Neural progenitor cell (in vitro differentiated cells): ENCODE data around the gene CTSH. TPM values are rescaled to one million over a fixed set of nuclear protein-coding genes. Genes with fewer than 3 reads are reported as not detected.

Experiments used
- DNase-seq: peaks from one replicate; pipeline ENCODE4 v3.0.0-alpha.2; 2016; ENCODE audit warnings: low spot score
- H2AFZ ChIP-seq: fragments of 200-600 bp; sonication (generic); replicated peaks from 2 replicates; pipeline ENCODE4 v1.6.1; 2016; ENCODE audit warnings: antibody characterized with exemption
- H3F3A ChIP-seq: fragments of 200-600 bp; sonication (generic); 2 replicates; pipeline ENCODE4 v1.6.1; 2016; ENCODE audit warnings: antibody characterized with exemption, low read depth
- H3K27ac ChIP-seq: fragments of 200-600 bp; sonication (generic); 2 replicates; pipeline ENCODE4 v1.5.1; 2016; ENCODE audit warnings: mild to moderate bottlenecking
- H3K27me3 ChIP-seq: fragments of 200-600 bp; sonication (generic); 2 replicates; pipeline ENCODE4 v1.6.1; 2016; ENCODE audit warnings: mild to moderate bottlenecking, moderate library complexity
- H3K36me3 ChIP-seq: fragments of 200-600 bp; sonication (generic); 2 replicates; pipeline ENCODE4 v1.5.1; 2016
- H3K4me1 ChIP-seq: fragments of 200-600 bp; sonication (generic); 2 replicates; pipeline ENCODE4 v1.6.1; 2016; ENCODE audit warnings: mixed run types
- H3K4me2 ChIP-seq: fragments of 200-600 bp; sonication (generic); 2 replicates; pipeline ENCODE4 v1.6.1; 2016
- H3K4me3 ChIP-seq: fragments of 200-600 bp; sonication (generic); 2 replicates; pipeline ENCODE4 v1.5.1; 2016
- H3K79me2 ChIP-seq: fragments of 200-600 bp; sonication (generic); 2 replicates; pipeline ENCODE4 v1.6.1; 2016; ENCODE audit warnings: low read depth
- H3K9ac ChIP-seq: fragments of 200-600 bp; sonication (generic); 2 replicates; pipeline ENCODE4 v1.6.1; 2016
- H3K9me3 ChIP-seq: fragments of 200-600 bp; sonication (generic); 2 replicates; pipeline ENCODE4 v1.5.1; 2016; ENCODE audit warnings: low read depth
- H4K20me1 ChIP-seq: fragments of 200-600 bp; sonication (generic); 2 replicates; pipeline ENCODE4 v1.6.1; 2016; ENCODE audit warnings: low read depth
- H3K27ac Mint-ChIP-seq: 3 replicates; pipeline ENCODE4 v1.8.0; 2021; ENCODE audit warnings: mixed read lengths
- H3K27me3 Mint-ChIP-seq: 2 replicates; pipeline ENCODE4 v1.8.0; 2022; ENCODE audit warnings: low read depth, mild to moderate bottlenecking, inconsistent platforms, moderate library complexity, mixed read lengths; ENCODE audit not compliant: insufficient read depth
- H3K36me3 Mint-ChIP-seq: 3 replicates; pipeline ENCODE4 v1.8.0; 2021; ENCODE audit warnings: mixed read lengths
- H3K4me1 Mint-ChIP-seq: 3 replicates; pipeline ENCODE4 v1.8.0; 2021; ENCODE audit warnings: mixed read lengths
- H3K4me3 Mint-ChIP-seq: 3 replicates; pipeline ENCODE4 v1.8.0; 2021; ENCODE audit warnings: mild to moderate bottlenecking, moderate library complexity, mixed read lengths
- H3K9me3 Mint-ChIP-seq: 3 replicates; pipeline ENCODE4 v1.8.0; 2020; ENCODE audit warnings: mixed read lengths
- EZH2 ChIP-seq: fragments of 200-600 bp; sonication (generic); IDR thresholded peaks from 2 replicates; pipeline ENCODE4 v1.6.1; 2017; ENCODE audit warnings: antibody characterized with exemption, mild to moderate bottlenecking, moderate library complexity
- EZH2phosphoT487 ChIP-seq: fragments of 200-600 bp; sonication (generic); IDR thresholded peaks from 2 replicates; pipeline ENCODE4 v1.6.1; 2017; ENCODE audit warnings: antibody characterized with exemption
- total RNA-seq: library from RNA; depleted of rRNA; stranded (reverse); fragments of >200 nt; gene quantifications from 2 replicates; pipeline ENCODE4 v1.2.3, GENCODE V29; 2015; ENCODE audit warnings: low replicate concordance
- TF ChIP-seq, protein P1 (sequence below): fragments of 200-600 bp; sonication (generic); IDR thresholded peaks from 2 replicates; pipeline ENCODE4 v1.5.1; 2017; ENCODE audit warnings: antibody characterized with exemption, mild to moderate bottlenecking

The CTSH gene
- total RNA-seq, 1 donor from 2014 or later = 3.5 TPM

DNA sequence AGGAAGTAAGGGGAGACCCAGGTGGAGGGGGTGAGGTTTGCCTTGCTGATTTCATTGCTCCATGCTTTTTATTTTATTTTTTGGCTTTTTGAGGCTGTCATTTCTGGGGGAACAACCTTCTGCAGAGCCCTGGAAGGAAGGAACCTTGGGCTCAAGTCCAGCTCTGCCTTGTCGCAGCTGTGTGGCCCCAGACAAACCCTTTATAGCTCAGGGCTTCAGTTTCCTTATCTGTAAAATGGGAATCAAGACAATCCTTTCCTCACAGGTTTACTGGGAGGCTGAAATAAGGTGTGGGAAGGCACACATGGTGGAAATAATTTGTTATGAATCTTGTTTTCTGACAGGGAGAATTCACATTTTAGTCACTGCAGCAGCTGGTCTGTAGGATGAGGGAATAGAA, 45.4 kb upstream of the CTSH start:
- Histone ChIP-seq H4K20me1 (no peaks in the 10 kb centered on the region), H3K9ac (no peak overlapping the region), H3K27me3 (no peaks in the 10 kb centered on the region), H3K9me3 (no peaks in the 10 kb centered on the region), H3K36me3 (no peaks in the 10 kb centered on the region), H3K27ac (no peak overlapping the region), H2AFZ (no peak overlapping the region), H3K4me1 (no peaks in the 10 kb centered on the region), H3K4me2 (no peak overlapping the region), H3F3A (no peaks in the 10 kb centered on the region), H3K4me3 (no peak overlapping the region), H3K79me2 (no peaks in the 10 kb centered on the region)
- Mint-ChIP-seq H3K36me3 (no peaks in the 10 kb centered on the region), H3K4me1 (peaks cover 10% of the 10 kb centered on the region), H3K27me3 (peaks cover 6% of the 10 kb centered on the region), H3K27ac (no peak overlapping the region), H3K4me3 (peak overlapping the region; percentile 3), H3K9me3 (no peaks in the 10 kb centered on the region)
- TF ChIP-seq EZH2 (no peak), EZH2phosphoT487 (no peak)
- TF ChIP-seq, protein P1, sequence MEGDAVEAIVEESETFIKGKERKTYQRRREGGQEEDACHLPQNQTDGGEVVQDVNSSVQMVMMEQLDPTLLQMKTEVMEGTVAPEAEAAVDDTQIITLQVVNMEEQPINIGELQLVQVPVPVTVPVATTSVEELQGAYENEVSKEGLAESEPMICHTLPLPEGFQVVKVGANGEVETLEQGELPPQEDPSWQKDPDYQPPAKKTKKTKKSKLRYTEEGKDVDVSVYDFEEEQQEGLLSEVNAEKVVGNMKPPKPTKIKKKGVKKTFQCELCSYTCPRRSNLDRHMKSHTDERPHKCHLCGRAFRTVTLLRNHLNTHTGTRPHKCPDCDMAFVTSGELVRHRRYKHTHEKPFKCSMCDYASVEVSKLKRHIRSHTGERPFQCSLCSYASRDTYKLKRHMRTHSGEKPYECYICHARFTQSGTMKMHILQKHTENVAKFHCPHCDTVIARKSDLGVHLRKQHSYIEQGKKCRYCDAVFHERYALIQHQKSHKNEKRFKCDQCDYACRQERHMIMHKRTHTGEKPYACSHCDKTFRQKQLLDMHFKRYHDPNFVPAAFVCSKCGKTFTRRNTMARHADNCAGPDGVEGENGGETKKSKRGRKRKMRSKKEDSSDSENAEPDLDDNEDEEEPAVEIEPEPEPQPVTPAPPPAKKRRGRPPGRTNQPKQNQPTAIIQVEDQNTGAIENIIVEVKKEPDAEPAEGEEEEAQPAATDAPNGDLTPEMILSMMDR = no peak
- no peak for DNase-seq

DNA sequence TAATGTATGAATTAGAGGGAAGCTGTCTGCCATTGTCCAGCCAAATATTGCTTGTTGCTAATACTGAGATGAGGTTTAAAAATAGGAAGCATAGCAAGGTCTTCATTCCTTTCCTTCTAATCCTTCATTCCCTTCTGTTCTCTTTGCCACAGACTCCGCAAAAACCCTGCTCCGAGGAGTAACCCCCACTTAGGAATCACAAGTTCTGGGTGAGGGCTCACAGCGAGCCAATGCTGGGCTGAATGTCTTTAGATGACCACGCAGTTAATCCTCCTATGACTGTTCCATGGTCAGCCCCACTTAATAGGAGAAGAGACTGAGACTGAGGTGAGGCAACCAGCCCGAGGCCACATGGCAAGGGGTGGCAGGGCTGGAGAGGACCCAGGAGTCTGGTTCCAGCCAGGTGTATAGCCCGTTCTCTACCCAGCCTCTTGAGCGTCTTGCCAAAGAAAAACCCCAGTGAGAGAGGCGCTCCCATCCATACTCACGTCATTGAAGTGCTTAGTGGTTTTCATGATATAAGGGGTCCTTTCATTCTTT, 44.9 kb upstream of the CTSH start:
- H3K9ac ChIP-seq = no peak overlapping the region
- no peaks in the 10 kb centered on the region for H3K9me3 ChIP-seq
- DNase-seq = no peak
- no peaks in the 10 kb centered on the region for H3K36me3 ChIP-seq
- no peaks in the 10 kb centered on the region for H3K4me1 ChIP-seq
- H3K4me3 ChIP-seq = no peak overlapping the region
- Mint-ChIP-seq H3K4me1 (peaks cover 10% of the 10 kb centered on the region), H3K27ac (no peak overlapping the region), H3K27me3 (peaks cover 6% of the 10 kb centered on the region), H3K36me3 (no peaks in the 10 kb centered on the region), H3K4me3 (no peak overlapping the region), H3K9me3 (no peaks in the 10 kb centered on the region)
- no peak overlapping the region for H3K27ac ChIP-seq
- no peak overlapping the region for H2AFZ ChIP-seq
- H4K20me1 ChIP-seq = no peaks in the 10 kb centered on the region
- H3F3A ChIP-seq = no peaks in the 10 kb centered on the region
- no peaks in the 10 kb centered on the region for H3K27me3 ChIP-seq
- TF ChIP-seq EZH2 = no peak
- TF ChIP-seq, protein P1 = no peak
- TF ChIP-seq EZH2phosphoT487 = no peak
- no peak overlapping the region for H3K4me2 ChIP-seq
- H3K79me2 ChIP-seq = no peaks in the 10 kb centered on the region

DNA sequence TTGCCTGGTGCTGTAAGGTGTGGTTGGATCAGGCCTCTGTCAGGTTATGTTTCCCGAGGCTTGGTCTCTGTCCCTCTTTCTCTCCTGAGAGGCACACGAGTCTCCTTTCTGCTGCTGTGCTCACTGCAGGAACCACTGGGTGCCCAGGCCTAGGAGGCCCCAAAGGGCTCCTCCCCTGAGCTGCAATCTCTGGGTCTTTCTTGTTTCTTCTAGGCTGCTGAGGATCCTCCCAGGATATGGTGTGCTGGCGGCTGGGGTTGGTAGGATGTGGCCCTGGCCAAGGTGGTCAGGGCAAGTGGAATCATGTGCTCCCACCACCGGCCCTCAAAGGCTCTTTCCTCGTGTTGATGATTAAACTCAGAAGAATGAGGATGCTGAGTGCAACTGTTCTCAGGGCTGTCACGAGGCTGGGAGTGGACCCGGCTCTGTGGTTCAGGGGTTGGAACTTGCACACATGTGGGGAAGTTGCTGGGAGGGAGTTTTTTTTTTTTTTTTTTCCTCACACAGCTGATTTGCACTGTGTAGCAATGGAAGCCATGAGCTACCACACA, 43.6 kb upstream of the CTSH start:
- H3K4me1 Mint-ChIP-seq = peaks cover 10% of the 10 kb centered on the region
- H3K27me3 Mint-ChIP-seq = peaks cover 6% of the 10 kb centered on the region
- no peak overlapping the region for H3K4me3 Mint-ChIP-seq
- Histone ChIP-seq H3K4me3 (no peak overlapping the region), H3F3A (no peaks in the 10 kb centered on the region), H3K4me2 (no peak overlapping the region), H2AFZ (no peak overlapping the region), H3K9me3 (no peaks in the 10 kb centered on the region), H3K36me3 (no peaks in the 10 kb centered on the region), H3K4me1 (no peaks in the 10 kb centered on the region), H3K79me2 (no peaks in the 10 kb centered on the region), H3K27ac (no peak overlapping the region), H4K20me1 (no peaks in the 10 kb centered on the region), H3K27me3 (no peaks in the 10 kb centered on the region), H3K9ac (no peak overlapping the region)
- no peak for DNase-seq
- no peak overlapping the region for H3K27ac Mint-ChIP-seq
- no peaks in the 10 kb centered on the region for H3K36me3 Mint-ChIP-seq
- TF ChIP-seq EZH2 (no peak), EZH2phosphoT487 (no peak)
- TF ChIP-seq, protein P1 = no peak
- H3K9me3 Mint-ChIP-seq = no peaks in the 10 kb centered on the region
